Thymus (tissue), 11 donors: ENCODE results near the gene ZNF195. TPM values are rescaled to one million over a fixed set of nuclear protein-coding genes. Genes with fewer than 3 reads are reported as not detected.

Experiments used
- DNase-seq, 9 donors: peaks; one replicate each; pipeline ENCODE4 v3.0.0-alpha.2; 2013; ENCODE audit warnings: low spot score in 9 of 9, low read depth in 6 of 9, missing footprints in 1 of 9
- H3K27ac ChIP-seq, 2 donors: one replicate each; pipeline ENCODE4 v1.5.1; 2013; ENCODE audit warnings: control low read depth in 1 of 2, low read depth in 1 of 2, low read length in 1 of 2, mild to moderate bottlenecking in 1 of 2, moderate library complexity in 1 of 2
- H3K27me3 ChIP-seq, 2 donors: one replicate each; pipeline ENCODE4 v1.5.1; 2013; ENCODE audit warnings: low read length in 1 of 2; ENCODE audit not compliant: control insufficient read depth in 2 of 2, insufficient read depth in 1 of 2
- H3K36me3 ChIP-seq, 2 donors: one replicate each; pipeline ENCODE4 v1.5.1; 2013; ENCODE audit warnings: low read length in 1 of 2, mild to moderate bottlenecking in 1 of 2, moderate library complexity in 1 of 2; ENCODE audit not compliant: control insufficient read depth in 2 of 2, insufficient read depth in 2 of 2
- H3K4me1 ChIP-seq, 2 donors: one replicate each; pipeline ENCODE4 v1.5.1; 2013; ENCODE audit warnings: low read length in 2 of 2; ENCODE audit not compliant: control insufficient read depth in 2 of 2, insufficient read depth in 2 of 2
- H3K4me3 ChIP-seq, 2 donors: one replicate each; pipeline ENCODE4 v1.5.1; 2013; ENCODE audit warnings: low read length in 2 of 2, control low read depth in 1 of 2, mild to moderate bottlenecking in 1 of 2
- H3K9me3 ChIP-seq, 2 donors: one replicate each; pipeline ENCODE4 v1.5.1; 2013; ENCODE audit warnings: low read length in 1 of 2, mild to moderate bottlenecking in 1 of 2; ENCODE audit not compliant: control insufficient read depth in 2 of 2, insufficient read depth in 1 of 2
- WGBS: extraction: QIAGEN DNeasy Blood & Tissue Kit; methylation state at CpG from one replicate; pipeline ENCODE4 v1.1.7; 2013; 5-methylcytosine and 5-hydroxymethylcytosine counted together
- polyA plus RNA-seq: library from polyadenylated mRNA; stranded (reverse); fragments of 200-250 nt; gene quantifications from one replicate; pipeline ENCODE4 v1.2.3, GENCODE V29; 2013
- total RNA-seq: library from RNA; stranded (reverse); fragments of 120-200 nt; gene quantifications from one replicate; pipeline ENCODE4 v1.2.4, GENCODE V29; 2013
- donor health status: healthy.

ZNF195 gene
- total and polyA plus RNA-seq, 2 donors: 26.8 to 31.1 TPM

DNA sequence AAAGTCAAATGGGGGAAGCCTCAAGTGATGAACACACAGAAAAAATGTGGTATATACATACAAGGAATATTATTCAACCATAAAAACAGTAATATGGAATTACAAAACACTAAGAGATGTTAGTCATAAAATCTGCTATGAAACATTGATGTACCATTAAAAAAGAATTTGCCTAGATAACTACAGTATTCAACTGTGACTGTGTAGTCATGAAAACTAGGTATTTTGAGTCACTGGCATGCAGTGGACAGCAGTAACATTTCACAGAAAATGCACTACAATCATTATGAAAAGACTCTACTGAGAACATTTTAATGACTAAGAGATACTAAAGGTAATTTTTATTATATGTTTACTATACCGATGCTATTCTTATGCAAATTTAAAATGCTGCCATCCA, 11.7 kb downstream of the ZNF195 start:
- H3K9me3 ChIP-seq: peaks cover 7 to 12% of the 10 kb centered on the region in 2 donors

DNA sequence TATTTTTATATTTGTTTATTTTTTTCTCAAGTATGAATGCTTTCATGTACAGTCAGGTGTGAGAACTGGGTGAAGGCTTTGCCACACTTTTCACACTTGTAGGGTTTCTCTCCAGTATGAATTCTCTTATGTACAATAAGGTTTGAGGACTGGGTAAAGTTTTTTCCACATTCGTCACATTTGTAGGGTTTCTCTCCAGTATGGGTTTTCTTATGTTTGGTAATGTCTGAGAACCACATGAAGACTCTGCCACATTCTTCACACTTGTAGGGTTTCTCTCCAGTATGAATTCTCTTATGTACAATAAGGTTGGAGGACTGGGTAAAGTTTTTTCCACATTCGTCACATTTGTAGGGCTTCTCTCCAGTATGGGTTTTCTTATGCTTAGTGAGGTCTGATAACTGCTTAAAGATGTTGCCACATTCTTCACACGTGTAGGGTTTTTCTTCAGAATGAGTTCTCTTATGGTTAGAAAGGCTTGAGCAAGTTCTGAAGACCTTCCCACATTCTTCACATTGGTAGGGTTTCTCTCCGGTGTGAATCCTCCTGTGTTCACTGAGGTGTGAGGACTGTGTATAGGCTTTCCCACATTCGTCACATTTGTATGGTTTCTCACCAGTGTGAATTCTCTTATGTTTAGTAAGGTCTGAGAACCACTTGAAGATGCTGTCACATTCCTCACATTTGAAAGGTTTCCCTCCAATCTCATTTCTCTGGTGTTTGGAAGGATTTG, 19.7 kb downstream of the ZNF195 start:
- DNase-seq: no peak
- WGBS: over 99% methylated on average over 5 of the region's 5 CpGs
- Histone ChIP-seq H3K27me3 (no peaks in the 10 kb centered on the region), H3K36me3 (peaks cover 40 to 45% of the 10 kb centered on the region in 2 donors), H3K9me3 (peaks cover 30 to 39% of the 10 kb centered on the region in 2 donors), H3K27ac (no peak overlapping the region), H3K4me1 (no peaks in the 10 kb centered on the region), H3K4me3 (no peak overlapping the region)

More for the DNA sequence above, 11.7 kb downstream of the ZNF195 start:
- Histone ChIP-seq H3K4me1 (no peaks in the 10 kb centered on the region), H3K27ac (no peak overlapping the region), H3K27me3 (no peaks in the 10 kb centered on the region), H3K4me3 (no peak overlapping the region), H3K36me3 (peaks cover 42 to 80% of the 10 kb centered on the region in 2 donors)
- DNase-seq: no peak
- WGBS: 97% methylated on average over 1 of the region's 1 CpG

GRCh38 chr11:3357994-3358676, 20.8 kb downstream of the ZNF195 start:
- Histone ChIP-seq H3K27me3 (no peaks in the 10 kb centered on the region), H3K4me3 (no peak overlapping the region), H3K27ac (no peak overlapping the region), H3K9me3 (peaks cover 29 to 39% of the 10 kb centered on the region in 2 donors), H3K36me3 (peaks cover 36 to 38% of the 10 kb centered on the region in 2 donors), H3K4me1 (no peaks in the 10 kb centered on the region)
- 88% methylated on average over 11 of the region's 11 CpGs for WGBS
- DNase-seq: no peak

DNA sequence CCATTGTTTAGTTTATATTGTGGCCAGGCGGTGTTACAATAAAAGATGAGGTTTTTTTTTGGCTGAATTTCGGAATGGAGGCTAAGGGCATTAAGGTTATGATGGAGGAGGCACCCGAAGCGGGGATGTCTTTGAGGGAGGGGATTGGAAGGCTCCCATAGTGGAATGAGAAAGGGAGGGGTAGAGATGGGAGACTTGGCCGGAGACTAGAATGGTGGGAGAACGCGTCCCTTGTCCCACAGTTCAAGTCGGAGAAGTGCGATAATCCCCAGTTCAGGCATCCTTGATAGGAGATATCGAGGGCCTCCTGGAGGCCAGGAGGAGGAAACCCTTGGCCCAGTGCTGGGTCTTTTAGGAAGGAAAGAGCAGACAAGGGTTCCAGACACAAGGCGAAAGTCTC, 21.6 kb downstream of the ZNF195 start:
- 97% methylated on average over 11 of the region's 11 CpGs for WGBS
- Histone ChIP-seq H3K27me3 (no peaks in the 10 kb centered on the region), H3K27ac (no peak overlapping the region), H3K9me3 (peaks cover 29 to 43% of the 10 kb centered on the region in 2 donors), H3K4me3 (no peak overlapping the region), H3K36me3 (peaks cover 32 to 36% of the 10 kb centered on the region in 2 donors), H3K4me1 (no peaks in the 10 kb centered on the region)
- no peak for DNase-seq

- peaks cover 29 to 46% of the 10 kb centered on the region in 2 donors for H3K9me3 ChIP-seq
- over 99% methylated on average over 10 of the region's 10 CpGs for WGBS
- DNase-seq: no peak
- H3K27ac ChIP-seq: no peak overlapping the region
- no peaks in the 10 kb centered on the region for H3K27me3 ChIP-seq
- peaks cover 30 to 35% of the 10 kb centered on the region in 2 donors for H3K36me3 ChIP-seq
- no peak overlapping the region for H3K4me3 ChIP-seq
- no peaks in the 10 kb centered on the region for H3K4me1 ChIP-seq
Measured at GRCh38 chr11:3356858-3357257, 22.1 kb downstream of the ZNF195 start.

DNA sequence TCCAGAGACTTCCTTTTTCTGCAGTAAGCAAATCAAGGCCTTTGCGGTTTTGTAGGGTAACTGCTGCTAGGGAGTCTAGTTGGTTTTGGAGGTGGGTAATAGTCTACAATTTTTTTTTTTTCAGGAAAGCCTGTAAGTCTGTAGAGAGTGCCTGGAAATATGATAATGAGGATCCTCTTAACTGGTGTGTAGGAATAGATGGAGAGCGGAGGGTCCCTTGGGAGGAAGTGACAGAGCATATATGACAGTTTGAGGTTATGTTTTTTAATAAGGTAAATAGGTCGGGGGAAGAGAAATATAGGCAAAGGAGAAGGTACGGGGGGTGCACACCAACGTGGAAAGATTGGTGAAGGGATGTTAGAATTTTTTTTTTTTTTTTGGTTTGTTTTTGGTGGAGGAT, 25.9 kb downstream of the ZNF195 start:
- H3K4me1 ChIP-seq: no peaks in the 10 kb centered on the region
- 93% methylated on average over 5 of the region's 5 CpGs for WGBS
- peaks cover 10 to 34% of the 10 kb centered on the region in 2 donors for H3K9me3 ChIP-seq

GRCh38 chr11:3347127-3347526, 31.8 kb downstream of the ZNF195 start:
- 92% methylated on average over 1 of the region's 1 CpG for whole genome bisulfite sequencing
- Histone ChIP-seq H3K27ac (no peak overlapping the region), H3K9me3 (peaks cover 0 to 8% of the 10 kb centered on the region in 2 donors), H3K36me3 (no peaks in the 10 kb centered on the region), H3K4me3 (no peak overlapping the region), H3K4me1 (no peaks in the 10 kb centered on the region), H3K27me3 (peaks cover 0 to 2% of the 10 kb centered on the region in 2 donors)
- no peak for DNase-seq

More for the DNA sequence above, 25.9 kb downstream of the ZNF195 start:
- Histone ChIP-seq H3K27me3 (no peaks in the 10 kb centered on the region), H3K27ac (no peak overlapping the region), H3K36me3 (peaks cover 5 to 11% of the 10 kb centered on the region in 2 donors), H3K4me3 (no peak overlapping the region)
- DNase-seq: no peak

DNA sequence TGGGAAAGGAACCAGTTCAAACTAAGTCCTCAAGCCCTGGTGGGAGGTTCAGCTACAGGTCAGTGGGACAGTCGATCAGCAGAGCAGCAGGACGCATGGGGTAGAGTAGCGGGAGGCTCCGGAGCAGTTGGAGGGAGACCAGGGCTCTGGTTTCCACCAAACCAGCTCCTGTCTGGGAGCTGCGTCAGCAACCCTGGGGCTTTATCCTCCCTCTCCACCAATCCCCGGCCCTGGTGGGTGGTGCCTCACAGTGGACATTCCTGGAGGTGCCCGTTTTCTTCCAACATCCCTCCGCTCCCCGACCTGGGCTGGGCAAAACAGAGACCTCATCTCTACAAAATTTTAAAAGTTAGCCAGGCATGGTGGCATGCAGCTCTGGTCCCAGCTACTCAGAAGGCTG, 32.4 kb downstream of the ZNF195 start:
- H3K9me3 ChIP-seq: peaks cover 0 to 6% of the 10 kb centered on the region in 2 donors
- WGBS: 97% methylated on average over 9 of the region's 9 CpGs

GRCh38 chr11:3345736-3346135, 33.2 kb downstream of the ZNF195 start:
- H3K27me3 ChIP-seq: peaks cover 0 to 5% of the 10 kb centered on the region in 2 donors
- no peak overlapping the region for H3K4me3 ChIP-seq
- H3K27ac ChIP-seq: no peak overlapping the region
- H3K9me3 ChIP-seq: peaks cover 0 to 6% of the 10 kb centered on the region in 2 donors
- DNase-seq: no peak
- 92% methylated on average over 10 of the region's 10 CpGs for WGBS
- no peaks in the 10 kb centered on the region for H3K36me3 ChIP-seq
- no peaks in the 10 kb centered on the region for H3K4me1 ChIP-seq

More for the DNA sequence above, 32.4 kb downstream of the ZNF195 start:
- DNase-seq: no peak
- Histone ChIP-seq H3K4me1 (no peaks in the 10 kb centered on the region), H3K27ac (no peak overlapping the region), H3K27me3 (peaks cover 0 to 5% of the 10 kb centered on the region in 2 donors), H3K4me3 (no peak overlapping the region), H3K36me3 (no peaks in the 10 kb centered on the region)
